ENCODE data around the gene GTF2A2.

The GTF2A2 gene

DNA sequence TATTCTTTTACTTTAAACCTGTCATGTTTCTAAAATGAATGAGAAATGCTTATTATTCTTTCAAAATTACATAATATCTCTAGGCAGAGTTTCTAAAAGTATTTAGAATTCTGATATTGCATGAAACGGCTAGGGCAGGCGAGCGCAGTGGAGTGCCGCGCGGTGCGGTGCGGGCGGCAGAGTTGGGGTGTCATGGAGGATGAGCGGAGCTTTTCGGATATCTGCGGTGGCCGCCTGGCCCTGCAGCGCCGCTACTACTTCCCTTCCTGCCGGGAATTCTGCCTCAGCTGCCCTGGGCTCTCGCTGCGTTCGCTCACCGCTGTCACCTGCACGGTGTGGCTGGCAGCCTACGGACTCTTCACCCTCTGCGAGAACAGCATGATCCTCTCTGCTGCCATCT lies 19.2 kb upstream of the GTF2A2 start:
- in situ Hi-C loops (cut with MboI; ENCODE audit: low pct_unique_long_range_greater_than_20kb, low sequenced_read_pairs, unreplicated experiment) = no loop called here
- no peak for DNase-seq (ENCODE audit: low spot score)
- TF ChIP-seq CTCF (IDR thresholded peaks at IDR 0.05; ENCODE audit: extremely low read depth, insufficient read depth, missing control alignments) = no peak

- no peak for TF ChIP-seq CTCF (IDR thresholded peaks at IDR 0.05; ENCODE audit: extremely low read depth, insufficient read depth, missing control alignments)
- in situ Hi-C loops (cut with MboI; ENCODE audit: low pct_unique_long_range_greater_than_20kb, low sequenced_read_pairs, unreplicated experiment) = no loop called here
- DNase-seq (ENCODE audit: low spot score) = no peak
These were observed 17.1 kb upstream of the GTF2A2 start for GRCh38 chr15:59674361-59674877.

GRCh38 chr15:59668556-59668955 lies 11.2 kb upstream of the GTF2A2 start:
- DNase-seq (ENCODE audit: low spot score) = no peak
- no peak for TF ChIP-seq CTCF (IDR thresholded peaks at IDR 0.05; ENCODE audit: extremely low read depth, insufficient read depth, missing control alignments)

GRCh38 chr15:59662260-59662659 lies 4.9 kb upstream of the GTF2A2 start:
- in situ Hi-C loops (cut with MboI; ENCODE audit: low pct_unique_long_range_greater_than_20kb, low sequenced_read_pairs, unreplicated experiment) = no loop called here
- DNase-seq (ENCODE audit: low spot score) = no peak
- no peak for TF ChIP-seq CTCF (IDR thresholded peaks at IDR 0.05; ENCODE audit: extremely low read depth, insufficient read depth, missing control alignments)

More at GRCh38 chr15:59668556-59668955, 11.2 kb upstream of the GTF2A2 start:
- in situ Hi-C loops (cut with MboI; ENCODE audit: low pct_unique_long_range_greater_than_20kb, low sequenced_read_pairs, unreplicated experiment) = no loop called here

GRCh38 chr15:59659366-59659765 lies 2.1 kb upstream of the GTF2A2 start:
- DNase-seq (ENCODE audit: low spot score) = no peak
- TF ChIP-seq CTCF (IDR thresholded peaks at IDR 0.05; ENCODE audit: extremely low read depth, insufficient read depth, missing control alignments) = no peak
- in situ Hi-C loops (cut with MboI; ENCODE audit: low pct_unique_long_range_greater_than_20kb, low sequenced_read_pairs, unreplicated experiment) = no loop called here

DNA sequence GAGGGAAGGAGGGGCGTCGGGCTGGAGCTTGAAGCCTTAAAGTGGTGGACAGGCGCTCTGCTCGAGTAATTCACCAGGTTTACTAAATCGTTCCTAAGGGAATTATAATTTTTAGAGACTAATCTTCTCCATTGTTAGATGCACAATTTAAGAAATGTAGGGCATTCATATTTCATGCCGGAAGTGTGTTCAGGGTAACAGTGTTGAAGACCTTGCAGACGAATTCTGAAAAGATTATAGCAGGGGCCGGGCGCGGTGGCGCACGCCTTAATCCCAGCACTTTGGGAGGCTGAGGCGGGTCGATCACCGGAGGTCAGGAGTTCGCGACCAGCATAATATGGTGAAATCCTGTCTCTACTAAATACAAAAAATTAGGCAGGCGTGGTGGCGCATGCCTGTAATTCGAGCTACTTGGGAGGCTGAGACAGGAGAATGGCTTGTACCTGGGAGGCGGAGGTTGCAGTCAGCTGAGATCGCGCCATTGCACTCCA lies 365 bp upstream of the GTF2A2 start:
- in situ Hi-C loops (cut with MboI; ENCODE audit: low pct_unique_long_range_greater_than_20kb, low sequenced_read_pairs, unreplicated experiment) = no loop called here
- no peak for DNase-seq (ENCODE audit: low spot score)
- no peak for TF ChIP-seq CTCF (IDR thresholded peaks at IDR 0.05; ENCODE audit: extremely low read depth, insufficient read depth, missing control alignments)

Data from GM13977 (cell line).